Astrocyte (in vitro differentiated cells and primary cell): ENCODE measurements around the gene C20orf96. TPM values are rescaled to one million over a fixed set of nuclear protein-coding genes. Genes with fewer than 3 reads are reported as not detected.

Source experiments
- DNase-seq: peaks from one replicate; pipeline ENCODE4 v3.0.0-alpha.2; 2010; ENCODE audit warnings: low read depth
- FAIRE-seq: peaks from 2 replicates; lab custom pipeline; 2011; peaks lifted over from hg19 to GRCh38; lab: Jason Lieb, UNC
- H2AFZ ChIP-seq: 2 replicates; pipeline ENCODE4 v1.6.0; 2012; ENCODE audit warnings: low read depth, low read length, inconsistent platforms
- H3K27ac ChIP-seq: 2 replicates; pipeline ENCODE4 v1.5.1; 2011; ENCODE audit warnings: low read depth, low read length, inconsistent platforms
- H3K27me3 ChIP-seq: 2 replicates; pipeline ENCODE4 v1.6.0; 2011; ENCODE audit warnings: low read length, inconsistent platforms; ENCODE audit not compliant: insufficient read depth
- H3K36me3 ChIP-seq: 2 replicates; pipeline ENCODE4 v1.5.1; 2011; ENCODE audit warnings: low read length, inconsistent platforms; ENCODE audit not compliant: insufficient read depth
- H3K4me1 ChIP-seq: 2 replicates; pipeline ENCODE4 v1.5.1; 2011; ENCODE audit warnings: low read length, inconsistent platforms; ENCODE audit not compliant: insufficient read depth
- H3K4me2 ChIP-seq: 2 replicates; pipeline ENCODE4 v1.6.0; 2012; ENCODE audit warnings: low read length, inconsistent platforms
- H3K4me3 ChIP-seq: 2 replicates; pipeline ENCODE4 v1.5.1; 2011; ENCODE audit warnings: low read depth, mild to moderate bottlenecking, low read length, inconsistent platforms; ENCODE audit not compliant: insufficient read depth
- H3K79me2 ChIP-seq: 2 replicates; pipeline ENCODE4 v1.6.0; 2012; ENCODE audit warnings: mild to moderate bottlenecking, low read length, inconsistent platforms; ENCODE audit not compliant: insufficient read depth
- H3K9ac ChIP-seq: 2 replicates; pipeline ENCODE4 v1.6.0; 2012; ENCODE audit warnings: mild to moderate bottlenecking, low read length, inconsistent platforms
- H3K9me3 ChIP-seq: 2 replicates; pipeline ENCODE4 v1.5.1; 2012; ENCODE audit warnings: low read depth, mild to moderate bottlenecking, low read length, inconsistent platforms; ENCODE audit not compliant: insufficient read depth
- H4K20me1 ChIP-seq: 2 replicates; pipeline ENCODE4 v1.6.0; 2012; ENCODE audit warnings: low read length, inconsistent platforms; ENCODE audit not compliant: insufficient read depth
- H3K27ac Mint-ChIP-seq: one replicate; pipeline ENCODE4 v1.8.0; 2021; ENCODE audit warnings: mild to moderate bottlenecking, mixed read lengths; ENCODE audit not compliant: unreplicated experiment
- H3K27me3 Mint-ChIP-seq: one replicate; pipeline ENCODE4 v1.8.0; 2021; ENCODE audit warnings: low read depth, mixed read lengths; ENCODE audit not compliant: unreplicated experiment
- H3K36me3 Mint-ChIP-seq: one replicate; pipeline ENCODE4 v1.8.0; 2021; ENCODE audit warnings: low read depth, mixed read lengths; ENCODE audit not compliant: unreplicated experiment
- H3K4me1 Mint-ChIP-seq: one replicate; pipeline ENCODE4 v1.8.0; 2021; ENCODE audit warnings: low read depth, mixed read lengths; ENCODE audit not compliant: unreplicated experiment
- H3K4me3 Mint-ChIP-seq: one replicate; pipeline ENCODE4 v1.8.0; 2021; ENCODE audit warnings: mild to moderate bottlenecking, moderate library complexity, mixed read lengths; ENCODE audit not compliant: unreplicated experiment
- H3K9me3 Mint-ChIP-seq: one replicate; pipeline ENCODE4 v1.8.0; 2021; ENCODE audit warnings: mild to moderate bottlenecking, mixed read lengths; ENCODE audit not compliant: unreplicated experiment
- CTCF ChIP-seq: IDR thresholded peaks from 2 replicates; pipeline ENCODE4 v1.5.1; 2011; ENCODE audit warnings: low read depth, mild to moderate bottlenecking, inconsistent platforms, low read length, moderate library complexity; ENCODE audit not compliant: insufficient read depth
- EZH2 ChIP-seq: IDR thresholded peaks from 2 replicates; pipeline ENCODE4 v1.6.1; 2012; ENCODE audit warnings: mild to moderate bottlenecking, low read length, inconsistent platforms; ENCODE audit not compliant: insufficient read depth
- total RNA-seq: library from RNA; stranded (reverse); gene quantifications from 2 replicates; pipeline ENCODE4 v1.2.1, GENCODE V29; 2021

C20orf96 gene
- total RNA-seq, 1 donor from 2014 or later, result 10.7 TPM

- Mint-ChIP-seq H3K4me3 (peak overlapping the region; percentile 34), H3K9me3 (no peaks in the 10 kb centered on the region), H3K27ac (peak overlapping the region; percentile 1), H3K27me3 (no peaks in the 10 kb centered on the region), H3K4me1 (peaks cover 25% of the 10 kb centered on the region), H3K36me3 (no peaks in the 10 kb centered on the region)
- H4K20me1 ChIP-seq, result peaks cover 33% of the 10 kb centered on the region
- TF ChIP-seq EZH2, result no peak
- no peak for TF ChIP-seq CTCF
- FAIRE-seq (no peak), DNase-seq (no peak)
- H2AFZ ChIP-seq, result no peak overlapping the region
- H3K4me2 ChIP-seq, result no peak overlapping the region
- H3K79me2 ChIP-seq, result peaks cover 41% of the 10 kb centered on the region
- peaks cover 24% of the 10 kb centered on the region for H3K4me1 ChIP-seq
- no peak overlapping the region for H3K9ac ChIP-seq
- H3K9me3 ChIP-seq, result no peaks in the 10 kb centered on the region
- no peak overlapping the region for H3K4me3 ChIP-seq
- no peaks in the 10 kb centered on the region for H3K36me3 ChIP-seq
- no peak overlapping the region for H3K27ac ChIP-seq
- H3K27me3 ChIP-seq, result no peaks in the 10 kb centered on the region
These were observed 11.6 kb upstream of the C20orf96 start for GRCh38 chr20:301886-302848.

DNA sequence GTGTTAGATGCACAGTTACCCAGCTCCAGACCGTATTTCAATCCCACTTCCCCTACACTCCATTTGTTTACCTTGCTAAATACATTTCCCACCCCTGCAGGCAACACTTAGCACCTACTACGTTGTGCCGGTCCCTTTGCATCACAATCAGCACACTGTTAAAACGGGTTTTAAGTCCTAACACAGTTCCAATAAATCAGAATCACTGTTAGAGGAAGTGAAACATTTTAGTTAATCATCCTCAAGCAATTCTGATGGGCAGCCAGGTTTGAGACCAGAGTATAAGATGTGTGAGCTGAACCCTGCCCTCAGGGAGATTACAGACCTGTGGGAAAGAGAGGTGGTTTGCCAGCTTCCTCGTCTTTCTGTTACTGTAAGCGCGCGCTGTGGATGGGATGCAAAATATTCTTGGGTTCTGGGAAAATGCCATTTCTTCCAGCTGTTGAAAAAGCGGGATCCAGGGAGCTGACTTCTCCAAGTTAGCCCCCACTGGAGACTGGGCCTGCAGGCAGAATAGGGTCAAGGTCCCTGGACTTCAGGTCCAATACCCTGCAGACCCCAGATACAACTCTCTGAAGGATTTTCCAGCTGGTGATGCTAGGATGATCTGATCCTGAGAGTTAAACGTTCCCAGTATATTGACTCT is 9.9 kb upstream of the C20orf96 start:
- peaks cover 26% of the 10 kb centered on the region for H3K4me1 ChIP-seq
- H2AFZ ChIP-seq, result no peak overlapping the region
- H3K79me2 ChIP-seq, result peaks cover 48% of the 10 kb centered on the region
- no peak for DNase-seq
- no peaks in the 10 kb centered on the region for H3K36me3 ChIP-seq
- Mint-ChIP-seq H3K36me3 (no peaks in the 10 kb centered on the region), H3K27ac (peak overlapping the region; percentile 84), H3K27me3 (no peaks in the 10 kb centered on the region), H3K4me3 (peak overlapping the region; percentile 98), H3K9me3 (no peaks in the 10 kb centered on the region), H3K4me1 (peaks cover 27% of the 10 kb centered on the region)
- peak overlapping the region; percentile 96 for H3K4me3 ChIP-seq
- no peaks in the 10 kb centered on the region for H3K9me3 ChIP-seq
- TF ChIP-seq CTCF, result no peak
- TF ChIP-seq EZH2, result no peak
- no peak for FAIRE-seq
- H3K4me2 ChIP-seq, result peak overlapping the region; percentile 99
- no peaks in the 10 kb centered on the region for H3K27me3 ChIP-seq
- H3K9ac ChIP-seq, result peak overlapping the region; percentile 31
- peaks cover 33% of the 10 kb centered on the region for H4K20me1 ChIP-seq
- H3K27ac ChIP-seq, result no peak overlapping the region
